Immature natural killer cell (primary cell): Measurements from ENCODE around the gene SPECC1L. TPM values are rescaled to one million over a fixed set of nuclear protein-coding genes. Genes with fewer than 3 reads are reported as not detected.
A peak's percentile ranks its signal among the peaks of the same experiment; 100 is the strongest.

Source experiments
- DNase-seq, 3 donors: peaks; one replicate each; pipeline ENCODE4 v3.0.0; 2022; ENCODE audit warnings: mixed read lengths in 1 of 3
- H3K27ac Mint-ChIP-seq, 6 donors: one replicate each; pipeline ENCODE4 v1.8.0; 2020; ENCODE audit warnings: mixed read lengths in 6 of 6, mild to moderate bottlenecking in 5 of 6, inconsistent platforms in 4 of 6, moderate library complexity in 3 of 6
- H3K27me3 Mint-ChIP-seq, 3 donors: one replicate each; pipeline ENCODE4 v1.8.0; 2020 to 2021; ENCODE audit warnings: low read depth in 3 of 3, mild to moderate bottlenecking in 3 of 3, mixed read lengths in 3 of 3, moderate library complexity in 3 of 3, inconsistent platforms in 1 of 3
- H3K36me3 Mint-ChIP-seq, 3 donors: one replicate each; pipeline ENCODE4 v1.8.0; 2020; ENCODE audit warnings: mixed read lengths in 3 of 3, inconsistent platforms in 2 of 3, mild to moderate bottlenecking in 2 of 3
- H3K4me1 Mint-ChIP-seq, 2 donors: one replicate each; pipeline ENCODE4 v1.8.0; 2020; ENCODE audit warnings: inconsistent platforms in 2 of 2, mild to moderate bottlenecking in 2 of 2, mixed read lengths in 2 of 2, moderate library complexity in 1 of 2
- H3K4me3 Mint-ChIP-seq, 5 donors: one replicate each; pipeline ENCODE4 v1.8.0; 2020; ENCODE audit warnings: mild to moderate bottlenecking in 5 of 5, mixed read lengths in 5 of 5, inconsistent platforms in 3 of 5, moderate library complexity in 3 of 5
- H3K9me3 Mint-ChIP-seq, 6 donors: one replicate each; pipeline ENCODE4 v1.8.0; 2020; ENCODE audit warnings: mild to moderate bottlenecking in 6 of 6, mixed read lengths in 6 of 6, inconsistent platforms in 4 of 6, moderate library complexity in 3 of 6
- polyA plus RNA-seq, 3 donors: library from polyadenylated mRNA; unstranded; fragments of 300-500 nt; fragmentation: Illumina TruSeq; gene quantifications; one replicate each; pipeline ENCODE4 v1.2.3, GENCODE V29; 2021

The SPECC1L gene
- polyA plus RNA-seq, 3 donors from 2014 or later, result 3.0 to 17.6 (median 5.3) TPM

GRCh38 chr22:24446260-24446611, 175.6 kb downstream of the SPECC1L start:
- Mint-ChIP-seq H3K27me3 (peaks cover 0 to 4% (median 4%) of the 10 kb centered on the region in 3 donors), H3K36me3 (peaks cover 0 to 4% (median 0%) of the 10 kb centered on the region in 3 donors), H3K27ac (peak overlapping the region in 1 of 6 donors; percentile 6), H3K9me3 (no peaks in the 10 kb centered on the region), H3K4me1 (no peaks in the 10 kb centered on the region), H3K4me3 (no peak overlapping the region)
- DNase-seq, result no peak

GRCh38 chr22:24450610-24451009, 180.0 kb downstream of the SPECC1L start:
- H3K27ac Mint-ChIP-seq, result no peak overlapping the region
- no peaks in the 10 kb centered on the region for H3K4me1 Mint-ChIP-seq
- H3K4me3 Mint-ChIP-seq, result no peak overlapping the region

DNA sequence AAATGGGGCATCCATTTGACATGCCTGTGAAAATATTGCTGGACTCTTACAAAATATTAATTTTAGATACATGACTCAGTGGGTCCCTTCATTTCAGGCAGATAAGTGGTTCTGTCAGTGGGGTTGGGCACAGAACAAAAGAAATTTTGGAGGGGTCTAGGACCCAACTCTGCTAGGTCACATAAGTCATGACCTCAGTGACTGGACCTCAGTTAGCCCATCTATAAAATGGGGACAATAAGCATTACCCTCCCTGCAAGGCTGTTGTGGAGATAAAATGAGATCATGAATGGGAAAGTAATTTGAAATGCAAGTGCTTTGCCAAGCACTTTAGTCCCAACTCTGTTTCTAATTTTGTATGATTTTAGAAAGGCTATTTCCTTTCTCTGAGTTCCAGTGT, 180.5 kb downstream of the SPECC1L start:
- Mint-ChIP-seq H3K27me3 (peaks cover 4 to 8% (median 5%) of the 10 kb centered on the region in 3 donors), H3K36me3 (no peaks in the 10 kb centered on the region), H3K9me3 (no peaks in the 10 kb centered on the region), H3K4me1 (no peaks in the 10 kb centered on the region), H3K4me3 (no peak overlapping the region), H3K27ac (no peak overlapping the region)
- no peak for DNase-seq

More at GRCh38 chr22:24450610-24451009, 180.0 kb downstream of the SPECC1L start:
- no peaks in the 10 kb centered on the region for H3K36me3 Mint-ChIP-seq
- DNase-seq, result no peak
- peaks cover 5 to 8% (median 6%) of the 10 kb centered on the region in 3 donors for H3K27me3 Mint-ChIP-seq
- no peaks in the 10 kb centered on the region for H3K9me3 Mint-ChIP-seq

DNA sequence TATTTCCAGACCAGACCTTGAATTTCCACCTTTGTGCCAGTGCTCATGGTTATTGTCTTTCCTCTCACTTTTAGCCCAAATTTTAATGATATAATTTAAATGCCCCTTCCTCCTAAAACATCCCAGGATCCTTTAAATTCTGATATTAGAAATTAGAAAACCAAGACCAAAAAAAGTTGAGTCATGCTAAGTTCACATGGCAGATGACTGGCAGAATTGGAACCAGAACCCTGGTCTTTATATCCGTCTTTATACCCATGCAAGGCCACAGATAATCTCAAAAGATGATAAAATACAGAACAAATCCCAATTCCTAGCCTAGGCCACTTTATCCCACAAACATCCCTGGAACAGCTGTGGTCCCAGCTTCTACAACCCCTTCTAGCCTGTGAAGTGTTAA, 183.2 kb downstream of the SPECC1L start:
- DNase-seq, result no peak
- H3K9me3 Mint-ChIP-seq, result no peaks in the 10 kb centered on the region
- no peak overlapping the region for H3K27ac Mint-ChIP-seq

DNA sequence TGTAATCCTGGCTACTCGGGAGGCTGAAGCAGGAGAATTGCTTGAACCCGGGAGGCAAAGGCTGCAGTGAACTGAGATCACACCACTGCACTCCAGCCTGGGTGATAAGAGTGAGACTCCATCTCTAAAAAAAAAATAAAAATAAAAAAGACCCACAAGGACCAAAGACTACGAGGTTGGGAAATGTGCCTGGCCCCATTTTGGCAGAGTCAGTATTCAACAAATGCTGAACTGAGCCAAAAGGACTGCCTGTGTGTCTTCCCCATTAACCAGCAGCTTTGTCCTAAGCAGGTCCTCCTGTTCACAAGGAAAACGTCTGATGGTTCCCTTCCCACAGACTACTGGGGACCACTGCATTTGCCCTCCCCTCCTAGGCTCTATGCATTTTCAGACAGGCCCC, 184.4 kb downstream of the SPECC1L start:
- Mint-ChIP-seq H3K4me3 (no peak overlapping the region), H3K36me3 (no peaks in the 10 kb centered on the region)
- DNase-seq, result no peak

More for the DNA sequence above, 183.2 kb downstream of the SPECC1L start:
- Mint-ChIP-seq H3K27me3 (peaks cover 4 to 8% (median 5%) of the 10 kb centered on the region in 3 donors), H3K4me3 (no peak overlapping the region), H3K4me1 (no peaks in the 10 kb centered on the region), H3K36me3 (no peaks in the 10 kb centered on the region)

DNA sequence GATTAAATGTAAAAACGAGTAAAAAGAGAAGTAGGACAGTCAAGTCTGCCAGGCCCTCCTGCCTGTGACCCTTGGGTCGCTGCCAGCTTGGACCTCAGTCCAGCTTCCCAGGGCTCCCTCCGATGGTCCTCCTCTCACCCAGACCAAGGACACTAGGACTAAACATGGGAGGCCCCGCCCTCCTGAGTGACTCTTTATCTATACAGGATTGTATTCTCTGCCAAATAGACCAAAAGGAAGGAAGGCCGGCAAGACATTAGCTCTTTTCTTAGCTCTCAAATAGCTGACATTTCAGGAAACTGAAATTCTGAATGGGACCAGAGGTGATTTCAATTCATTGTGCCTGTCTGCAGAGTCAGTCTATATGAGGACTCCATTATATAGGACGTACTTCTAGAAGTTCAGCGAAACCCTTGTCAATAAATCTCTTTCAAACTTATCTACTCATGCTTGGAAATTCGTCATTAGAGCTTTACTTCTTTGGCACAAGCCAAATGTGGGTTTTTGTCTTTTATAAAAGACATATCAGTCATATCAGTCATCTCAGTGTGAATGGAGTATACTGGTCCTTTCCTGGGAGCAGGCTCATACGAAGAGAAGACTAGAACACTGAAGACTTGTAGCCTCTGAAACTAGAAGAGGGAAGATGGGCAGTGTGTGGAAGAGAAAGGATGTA, 185.3 kb downstream of the SPECC1L start:
- peak overlapping the region in 1 of 6 donors; percentile 46 for H3K27ac Mint-ChIP-seq
- no peak overlapping the region for H3K4me3 Mint-ChIP-seq
- DNase-seq, result no peak
- H3K4me1 Mint-ChIP-seq, result no peaks in the 10 kb centered on the region
- H3K9me3 Mint-ChIP-seq, result no peaks in the 10 kb centered on the region
- H3K36me3 Mint-ChIP-seq, result no peaks in the 10 kb centered on the region
- H3K27me3 Mint-ChIP-seq, result peaks cover 2 to 8% (median 3%) of the 10 kb centered on the region in 3 donors

More for the DNA sequence above, 184.4 kb downstream of the SPECC1L start:
- Mint-ChIP-seq H3K27me3 (peaks cover 3 to 5% (median 4%) of the 10 kb centered on the region in 3 donors), H3K4me1 (no peaks in the 10 kb centered on the region), H3K27ac (no peak overlapping the region), H3K9me3 (no peaks in the 10 kb centered on the region)

DNA sequence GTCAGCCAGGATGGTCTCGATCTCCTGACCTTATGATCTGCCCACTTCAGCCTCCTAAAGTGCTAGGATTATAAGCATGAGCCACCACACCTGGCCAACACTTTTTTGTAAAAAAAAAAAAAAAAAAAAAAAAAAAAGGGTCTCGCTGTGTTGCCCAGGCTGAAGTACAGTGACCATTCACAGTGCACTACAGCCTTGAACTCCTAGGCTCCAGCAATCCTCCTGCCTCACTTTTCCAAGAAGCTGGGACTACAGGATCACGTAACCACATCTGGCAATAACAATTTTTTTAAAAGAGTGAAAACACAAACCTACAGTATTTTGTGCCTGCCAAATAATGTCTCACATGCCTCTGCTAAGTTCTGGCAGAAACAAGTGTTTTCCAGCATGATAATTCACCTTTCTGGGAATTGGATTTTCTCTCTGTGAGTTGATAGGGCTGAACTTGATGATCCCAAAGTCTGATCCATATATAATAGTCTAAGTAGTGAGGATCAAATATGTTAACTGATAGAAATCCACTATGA, 187.3 kb downstream of the SPECC1L start:
- DNase-seq, result no peak
- Mint-ChIP-seq H3K9me3 (no peaks in the 10 kb centered on the region), H3K4me1 (no peaks in the 10 kb centered on the region), H3K4me3 (no peak overlapping the region), H3K27me3 (peaks cover 2 to 8% (median 3%) of the 10 kb centered on the region in 3 donors), H3K27ac (no peak overlapping the region), H3K36me3 (no peaks in the 10 kb centered on the region)

- Mint-ChIP-seq H3K4me3 (no peak overlapping the region), H3K4me1 (no peaks in the 10 kb centered on the region), H3K9me3 (no peaks in the 10 kb centered on the region), H3K36me3 (no peaks in the 10 kb centered on the region), H3K27me3 (peaks cover 0 to 4% (median 0%) of the 10 kb centered on the region in 3 donors), H3K27ac (peak overlapping the region in 1 of 6 donors; percentile 1)
- no peak for DNase-seq
Observed at GRCh38 chr22:24459911-24460310, 189.3 kb downstream of the SPECC1L start.

GRCh38 chr22:24460418-24461089, 189.9 kb downstream of the SPECC1L start:
- no peak for DNase-seq
- Mint-ChIP-seq H3K4me3 (no peak overlapping the region), H3K27ac (no peak overlapping the region), H3K4me1 (no peaks in the 10 kb centered on the region), H3K9me3 (no peaks in the 10 kb centered on the region), H3K27me3 (peaks cover 0 to 4% (median 0%) of the 10 kb centered on the region in 3 donors), H3K36me3 (no peaks in the 10 kb centered on the region)

GRCh38 chr22:24463071-24463760, 192.6 kb downstream of the SPECC1L start:
- no peak overlapping the region for H3K27ac Mint-ChIP-seq
- H3K36me3 Mint-ChIP-seq, result no peaks in the 10 kb centered on the region

DNA sequence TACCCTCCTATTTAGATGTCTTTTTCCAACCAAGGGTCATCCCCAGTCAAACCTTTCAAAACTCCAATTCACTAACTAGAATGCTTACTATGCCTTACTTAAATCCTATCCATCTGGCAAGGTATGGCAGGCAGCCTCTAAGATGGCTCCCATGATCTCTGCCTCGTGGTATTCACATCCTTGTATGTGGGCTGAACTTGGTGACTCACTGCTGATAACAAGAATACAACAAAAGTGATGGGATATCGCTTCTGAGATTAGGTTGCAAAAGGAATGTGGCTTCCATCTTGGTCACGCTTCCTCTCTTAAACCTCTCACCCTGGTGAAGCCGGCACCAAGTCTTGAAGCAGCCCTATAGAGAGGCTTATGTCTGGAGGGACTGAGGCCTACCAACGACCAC, 194.9 kb downstream of the SPECC1L start:
- H3K4me3 Mint-ChIP-seq, result no peak overlapping the region
- H3K27me3 Mint-ChIP-seq, result peaks cover 0 to 3% (median under 1%) of the 10 kb centered on the region in 3 donors
- DNase-seq, result no peak
- H3K27ac Mint-ChIP-seq, result no peak overlapping the region
- H3K4me1 Mint-ChIP-seq, result no peaks in the 10 kb centered on the region
- H3K9me3 Mint-ChIP-seq, result no peaks in the 10 kb centered on the region
- no peaks in the 10 kb centered on the region for H3K36me3 Mint-ChIP-seq

More at GRCh38 chr22:24463071-24463760, 192.6 kb downstream of the SPECC1L start:
- no peak for DNase-seq
- Mint-ChIP-seq H3K4me1 (no peaks in the 10 kb centered on the region), H3K27me3 (peaks cover 0 to 4% (median 0%) of the 10 kb centered on the region in 3 donors), H3K9me3 (no peaks in the 10 kb centered on the region), H3K4me3 (no peak overlapping the region)

DNA sequence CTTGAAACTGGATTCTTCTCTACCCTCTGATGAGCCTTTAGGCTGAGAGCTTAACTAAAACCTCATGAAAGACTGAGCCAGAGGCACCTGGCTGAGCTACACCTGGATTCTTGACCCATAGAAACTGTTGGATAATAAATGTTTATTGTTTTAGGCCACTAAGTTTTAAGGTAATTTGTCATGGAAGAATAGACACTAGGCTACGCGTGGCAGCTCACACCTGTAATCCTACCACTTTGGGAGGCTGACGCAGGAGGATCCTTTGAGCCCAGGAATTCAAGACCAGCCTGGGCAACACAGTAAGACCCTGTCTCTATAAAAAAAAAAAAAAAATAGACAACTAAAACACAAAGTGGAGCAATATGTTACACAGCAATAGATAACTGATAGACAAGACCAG, 195.3 kb downstream of the SPECC1L start:
- DNase-seq, result no peak
- H3K36me3 Mint-ChIP-seq, result no peaks in the 10 kb centered on the region
- H3K4me1 Mint-ChIP-seq, result no peaks in the 10 kb centered on the region
- H3K27ac Mint-ChIP-seq, result no peak overlapping the region
- no peaks in the 10 kb centered on the region for H3K9me3 Mint-ChIP-seq
- H3K4me3 Mint-ChIP-seq, result no peak overlapping the region
- peaks cover 0 to 3% (median 0%) of the 10 kb centered on the region in 3 donors for H3K27me3 Mint-ChIP-seq

- Mint-ChIP-seq H3K4me1 (no peaks in the 10 kb centered on the region), H3K27me3 (peaks cover 0 to 3% (median 3%) of the 10 kb centered on the region in 3 donors), H3K9me3 (no peaks in the 10 kb centered on the region), H3K4me3 (no peak overlapping the region), H3K36me3 (no peaks in the 10 kb centered on the region), H3K27ac (no peak overlapping the region)
- DNase-seq, result no peak
Observed at GRCh38 chr22:24466716-24467328, 196.2 kb downstream of the SPECC1L start.
